GM21528 (cell line): Measurements from ENCODE around the gene CD79B.
"Not testable (repeated sequence)": the region's sequence is repeated elsewhere in the genome, so short reads cannot be mapped to it uniquely, and the experiment has no call there.

Source experiments
- ATAC-seq: cut with Tn5 transposase; IDR thresholded peaks from one replicate; pipeline ENCODE4 v1.9.1; 2021; ENCODE audit warnings: mild to moderate bottlenecking, moderate library complexity; ENCODE audit not compliant: unreplicated experiment, low FRiP score

Gene CD79B

DNA sequence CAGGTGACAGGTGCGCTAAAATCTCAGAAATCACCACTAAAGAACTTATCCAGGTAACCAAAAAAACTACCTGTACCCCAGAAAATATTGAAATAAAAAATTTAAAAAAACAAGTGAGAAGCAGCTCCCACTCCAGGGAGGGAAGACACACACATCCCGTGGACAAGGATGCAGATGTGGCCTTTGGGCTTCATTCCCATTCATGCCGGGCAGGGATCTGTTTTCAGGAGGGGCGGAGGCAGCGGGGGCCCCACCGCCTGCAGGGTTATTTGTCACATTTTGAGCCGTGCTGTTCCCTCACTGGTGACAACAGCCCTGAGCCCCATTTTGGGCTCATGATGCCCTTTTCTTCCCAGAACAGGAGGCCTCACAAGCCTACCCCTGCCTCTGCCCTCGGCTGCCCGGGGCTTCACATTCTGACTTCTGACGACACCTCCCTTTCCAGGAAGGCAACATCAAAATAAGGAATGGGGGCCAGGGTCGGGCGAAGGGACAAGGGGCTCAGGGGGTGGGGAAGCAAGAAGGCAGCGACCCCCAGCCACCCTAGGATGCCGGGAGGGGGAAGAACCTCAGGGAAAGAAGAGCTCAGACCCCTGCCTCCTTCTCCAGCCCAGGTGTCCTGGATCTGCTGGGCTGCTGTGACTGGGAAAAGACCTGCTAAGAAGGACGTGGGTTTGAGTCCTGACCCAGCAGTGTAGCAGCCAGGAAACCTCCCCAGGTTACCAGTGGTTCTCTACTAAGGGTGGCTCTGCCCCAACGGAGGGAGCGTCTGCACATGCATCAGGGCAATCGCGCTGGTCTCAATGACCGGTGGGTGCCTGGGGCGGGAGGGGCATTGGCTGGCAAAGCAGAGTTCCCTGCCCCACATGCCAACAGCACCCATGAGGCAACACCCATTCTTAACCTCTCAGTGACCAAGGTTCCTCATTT lies 2.3 kb upstream of the CD79B start:
- no peak for ATAC-seq

GRCh38 chr17:63933598-63933997 lies 1.5 kb upstream of the CD79B start:
- no peak for ATAC-seq

DNA sequence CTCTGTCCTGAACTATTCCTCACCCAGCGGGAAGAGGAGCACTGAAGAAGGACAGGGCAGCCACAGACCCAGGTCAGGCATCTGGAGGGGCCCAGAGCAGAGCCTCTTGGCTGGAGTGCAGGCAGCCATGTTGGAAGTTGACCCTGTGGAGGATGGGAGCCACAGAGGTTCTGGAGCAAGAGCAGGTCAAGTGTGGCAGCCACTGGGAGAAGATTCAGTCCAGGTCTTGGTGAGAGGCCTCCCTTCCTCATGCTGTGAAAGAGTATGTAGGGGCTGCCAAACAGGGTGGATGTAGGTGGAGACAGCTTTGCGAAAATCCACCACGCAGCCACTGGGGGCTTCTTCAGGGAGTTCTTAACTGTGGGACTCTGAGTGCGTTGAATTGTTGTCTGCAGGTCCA lies 590 bp upstream of the CD79B start:
- ATAC-seq, result peak; percentile 26

GRCh38 chr17:63930951-63931575 lies 1.1 kb downstream of the CD79B start:
- no peak for ATAC-seq

GRCh38 chr17:63929860-63930766 lies 2.0 kb downstream of the CD79B start:
- no peak for ATAC-seq

DNA sequence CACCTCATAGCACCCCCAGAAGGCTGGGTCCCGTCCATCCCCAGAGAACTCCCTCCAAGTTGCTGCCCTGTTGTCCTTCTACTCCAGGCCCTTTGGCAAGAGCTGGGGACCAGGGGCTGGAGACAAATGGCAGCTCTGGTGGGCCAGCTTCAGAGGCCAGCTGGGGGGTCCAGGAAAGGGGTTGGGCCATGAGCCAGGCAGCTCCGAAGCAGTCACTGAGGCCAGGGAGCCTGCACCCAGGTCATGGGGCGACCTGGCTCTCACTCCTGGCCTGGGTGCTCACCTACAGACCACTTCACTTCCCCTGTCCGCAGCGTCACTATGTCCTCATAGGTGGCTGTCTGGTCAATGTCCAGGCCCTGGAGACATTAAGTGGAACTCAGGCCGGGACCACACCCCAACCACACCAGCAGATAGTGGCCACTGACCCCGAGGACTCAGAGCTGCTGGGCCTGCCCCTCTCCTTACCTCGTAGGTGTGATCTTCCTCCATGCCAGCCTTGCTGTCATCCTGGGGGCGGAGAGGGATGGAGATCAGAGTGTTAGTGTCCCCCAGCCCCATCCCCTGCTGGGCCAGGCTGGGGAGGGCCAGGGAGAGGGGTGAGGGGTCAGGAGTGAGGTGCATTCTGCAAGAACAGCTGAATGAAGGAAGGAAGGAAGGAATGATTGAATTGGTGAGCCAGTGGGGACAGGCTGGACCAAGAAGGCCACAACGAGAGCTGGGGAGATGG lies 3.0 kb downstream of the CD79B start:
- ATAC-seq, result no peak

DNA sequence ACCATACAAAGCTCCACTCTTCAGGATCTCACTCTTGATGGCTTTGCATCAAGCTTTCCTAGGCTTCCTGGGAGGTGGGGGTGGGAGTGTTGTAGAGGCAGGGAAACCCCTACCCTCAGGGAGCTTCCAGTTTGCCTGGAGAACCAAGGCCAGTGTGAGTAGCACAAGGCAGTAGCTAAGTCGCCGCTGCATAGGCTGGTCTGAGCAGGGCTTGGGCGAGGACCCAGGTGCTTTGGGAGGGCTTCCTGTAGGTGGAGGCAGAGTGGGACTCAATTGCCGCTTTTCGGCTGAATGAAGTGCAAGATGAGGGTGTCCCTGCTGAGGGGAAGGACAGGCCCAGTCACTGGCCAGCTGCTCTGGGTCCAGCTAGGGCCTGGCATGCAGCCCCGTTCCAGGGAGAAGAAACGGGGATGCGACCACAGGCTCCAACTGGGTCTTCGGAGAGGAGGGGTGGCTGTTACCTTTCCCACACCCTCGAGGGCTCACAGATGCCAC lies 3.9 kb downstream of the CD79B start:
- ATAC-seq, result no peak

DNA sequence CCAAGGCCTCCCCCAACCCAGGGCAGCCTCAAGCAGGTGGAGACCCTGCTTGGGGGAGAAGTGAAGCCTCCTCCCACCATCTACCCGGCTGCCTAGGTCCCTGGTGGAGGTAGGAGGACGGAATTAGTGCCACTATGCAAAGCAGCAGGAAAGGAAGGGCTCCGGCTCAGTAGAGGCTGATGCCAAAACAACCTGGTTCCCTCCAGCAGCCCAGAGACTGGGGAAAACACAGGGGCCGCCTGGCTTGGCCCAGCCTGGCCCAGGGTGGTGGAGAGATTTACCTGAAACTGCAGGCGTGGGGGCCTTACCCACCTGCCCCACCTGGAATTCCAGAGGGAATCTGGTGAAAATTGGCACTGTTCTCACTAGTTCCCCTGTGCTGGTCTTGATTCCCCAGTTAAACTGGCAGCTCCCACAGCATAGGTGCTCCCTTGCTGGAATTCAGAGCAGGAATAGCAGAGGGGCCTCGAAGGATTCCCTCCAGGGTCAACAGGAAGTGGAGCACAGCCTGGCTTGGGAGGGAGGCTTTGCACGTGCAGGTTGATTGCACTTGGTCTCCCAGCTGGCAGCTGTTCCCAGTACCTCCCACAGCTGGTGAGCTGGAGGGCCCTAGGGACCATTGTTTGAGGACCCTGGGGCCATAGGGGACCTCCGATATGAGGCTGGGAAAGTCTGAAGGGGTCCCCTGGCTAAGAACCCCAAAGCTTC lies 4.5 kb downstream of the CD79B start:
- no peak for ATAC-seq

- ATAC-seq, result no peak
Measured at GRCh38 chr17:63926164-63926563, 6.0 kb downstream of the CD79B start.

DNA sequence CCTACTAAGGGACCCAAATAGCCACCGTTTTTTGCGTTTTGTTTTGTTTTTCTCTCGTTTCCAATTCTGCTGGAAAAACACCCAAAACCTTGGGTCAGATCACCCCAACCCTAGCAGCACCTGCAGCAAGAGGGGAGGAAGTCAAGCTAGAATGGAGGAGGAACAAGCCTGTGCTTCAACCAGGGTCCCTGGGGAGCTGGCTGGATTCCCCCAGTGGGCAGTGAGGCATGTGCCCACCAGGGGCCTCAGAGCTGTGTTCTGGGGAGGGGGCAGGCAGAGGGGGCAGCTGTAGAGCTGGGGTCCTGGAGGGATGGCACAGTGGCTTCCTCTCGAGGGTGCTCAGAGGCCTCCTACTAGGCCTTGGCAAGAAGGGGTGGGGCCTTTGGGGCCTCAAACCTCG lies 6.5 kb downstream of the CD79B start:
- ATAC-seq, result no peak

- peak; percentile 49 for ATAC-seq
Measured at GRCh38 chr17:63922402-63922801, 9.7 kb downstream of the CD79B start.

DNA sequence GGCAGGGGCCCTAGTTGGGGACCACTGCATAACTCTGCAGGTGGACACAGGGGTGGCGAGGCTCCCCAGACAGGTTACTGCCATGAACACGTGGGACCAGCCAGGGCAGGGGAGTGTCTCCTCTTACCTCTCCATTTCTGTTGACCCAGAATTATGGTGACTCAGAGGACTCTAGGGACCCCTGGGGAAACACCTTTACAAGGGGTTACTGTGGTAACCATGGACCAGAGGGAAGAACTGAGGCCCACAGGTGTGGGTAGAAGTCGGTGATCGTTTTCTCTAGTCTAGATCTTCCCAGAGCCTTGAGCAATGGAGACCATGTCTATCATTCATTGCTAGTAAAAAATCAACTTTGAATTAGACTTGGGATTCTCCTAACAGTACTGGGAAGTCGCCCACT lies 11.4 kb downstream of the CD79B start:
- not testable (repeated sequence) for ATAC-seq

DNA sequence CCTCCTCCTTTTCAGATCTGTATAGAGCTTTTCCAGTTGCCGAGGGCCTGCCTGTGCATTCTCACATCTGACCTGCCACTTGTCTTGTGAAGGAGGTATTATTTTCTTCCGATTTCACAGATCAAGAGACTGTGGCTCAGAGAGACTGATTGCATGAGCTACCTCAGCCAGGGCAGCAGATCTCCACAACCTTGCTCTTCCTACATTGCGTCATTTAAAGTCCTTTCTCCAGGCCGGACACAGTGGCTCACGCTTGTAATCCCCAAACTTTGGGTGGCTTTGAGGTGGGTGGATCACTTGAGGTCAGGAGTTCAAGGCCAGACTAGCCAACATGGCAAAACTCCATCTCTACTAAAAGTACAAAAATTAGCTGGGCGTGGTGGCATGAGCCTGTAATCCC lies 12.1 kb downstream of the CD79B start:
- not testable (repeated sequence) for ATAC-seq

- ATAC-seq, result no peak
Measured at GRCh38 chr17:63919311-63919723, 12.8 kb downstream of the CD79B start.

- ATAC-seq, result not testable (repeated sequence)
Measured at GRCh38 chr17:63918789-63919305, 13.3 kb downstream of the CD79B start, which contains the start of gene GH1. GH1 (minus strand) TSS chr17:63918839; CDS start chr17:63918776, 63 bp downstream.

DNA sequence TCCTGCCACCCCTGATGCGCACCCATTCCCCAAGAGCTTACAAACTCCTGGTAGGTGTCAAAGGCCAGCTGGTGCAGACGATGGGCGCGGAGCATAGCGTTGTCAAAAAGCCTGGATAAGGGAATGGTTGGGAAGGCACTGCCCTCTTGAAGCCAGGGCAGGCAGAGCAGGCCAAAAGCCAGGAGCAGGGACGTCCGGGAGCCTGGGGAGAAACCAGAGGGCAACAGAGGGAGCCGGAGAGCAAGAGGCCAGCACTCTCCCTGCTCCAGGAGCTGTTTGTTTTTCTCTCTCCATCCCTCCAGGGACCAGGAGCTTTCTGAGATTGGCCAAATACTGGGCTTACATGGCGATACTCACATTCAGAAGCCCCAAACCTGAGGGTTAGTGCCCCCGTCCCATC lies 13.8 kb downstream of the CD79B start:
- ATAC-seq, result no peak

GRCh38 chr17:63917646-63918045 lies 14.5 kb downstream of the CD79B start:
- ATAC-seq, result no peak

GRCh38 chr17:63917206-63917605 lies 14.9 kb downstream of the CD79B start:
- ATAC-seq, result not testable (repeated sequence)

DNA sequence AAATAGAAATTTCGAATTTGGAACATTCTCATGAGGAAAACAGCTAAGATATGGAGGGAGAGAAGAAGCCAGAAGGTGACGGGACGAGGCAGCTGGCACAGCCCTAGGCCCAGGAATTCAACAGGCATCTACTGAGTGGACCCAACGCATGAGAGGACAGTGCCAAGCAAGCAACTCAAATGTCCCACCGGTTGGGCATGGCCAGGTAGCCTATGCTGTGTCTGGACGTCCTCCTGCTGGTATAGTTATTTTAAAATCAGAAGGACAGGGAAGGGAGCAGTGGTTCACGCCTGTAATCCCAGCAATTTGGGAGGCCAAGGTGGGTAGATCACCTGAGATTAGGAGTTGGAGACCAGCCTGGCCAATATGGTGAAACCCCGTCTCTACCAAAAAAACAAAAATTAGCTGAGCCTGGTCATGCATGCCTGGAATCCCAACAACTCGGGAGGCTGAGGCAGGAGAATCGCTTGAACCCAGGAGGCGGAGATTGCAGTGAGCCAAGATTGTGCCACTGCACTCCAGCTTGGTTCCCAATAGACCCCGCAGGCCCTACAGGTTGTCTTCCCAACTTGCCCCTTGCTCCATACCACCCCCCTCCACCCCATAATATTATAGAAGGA lies 15.5 kb downstream of the CD79B start:
- no peak for ATAC-seq
